Smooth muscle cell (in vitro differentiated cells): ENCODE results near the gene DLG2. TPM values are rescaled to one million over a fixed set of nuclear protein-coding genes. Genes with fewer than 3 reads are reported as not detected.

ENCODE experiments used
- DNase-seq: peaks from one replicate; lab custom pipeline; 2025; ENCODE audit not compliant: unreplicated experiment; lab: John Stamatoyannopoulos, UW
- H2AFZ ChIP-seq: fragments of 200-600 bp; sonication (generic); 2 replicates; pipeline ENCODE4 v1.6.0; 2016; ENCODE audit warnings: antibody characterized with exemption, low read depth, mild to moderate bottlenecking
- H3F3A ChIP-seq: fragments of 200-600 bp; sonication (generic); 2 replicates; pipeline ENCODE4 v1.6.0; 2017; ENCODE audit warnings: antibody characterized with exemption, low read depth
- H3K27ac ChIP-seq: fragments of 200-600 bp; sonication (generic); 2 replicates; pipeline ENCODE4 v1.5.1; 2016; ENCODE audit warnings: low read depth, mild to moderate bottlenecking
- H3K27me3 ChIP-seq: fragments of 200-600 bp; sonication (generic); 2 replicates; pipeline ENCODE4 v1.6.1; 2016; ENCODE audit warnings: low read depth, mild to moderate bottlenecking
- H3K36me3 ChIP-seq: fragments of 200-600 bp; sonication (generic); 2 replicates; pipeline ENCODE4 v1.5.1; 2016; ENCODE audit warnings: low read depth
- H3K4me1 ChIP-seq: fragments of 200-600 bp; sonication (generic); 2 replicates; pipeline ENCODE4 v1.5.1; 2016; ENCODE audit warnings: low read depth
- H3K4me2 ChIP-seq: fragments of 200-600 bp; sonication (generic); 2 replicates; pipeline ENCODE4 v1.6.0; 2016; ENCODE audit warnings: mild to moderate bottlenecking
- H3K4me3 ChIP-seq: fragments of 200-600 bp; sonication (generic); 2 replicates; pipeline ENCODE4 v1.5.1; 2016; ENCODE audit warnings: mild to moderate bottlenecking
- H3K79me2 ChIP-seq: fragments of 200-600 bp; sonication (generic); 2 replicates; pipeline ENCODE4 v1.6.0; 2016; ENCODE audit warnings: low read depth, mild to moderate bottlenecking
- H3K9ac ChIP-seq: fragments of 200-600 bp; sonication (generic); 2 replicates; pipeline ENCODE4 v1.6.0; 2016; ENCODE audit warnings: low read depth
- H3K9me3 ChIP-seq: fragments of 200-600 bp; sonication (generic); replicated peaks from 2 replicates; pipeline ENCODE4 v1.5.1; 2016; ENCODE audit warnings: low read depth
- H4K20me1 ChIP-seq: fragments of 200-600 bp; sonication (generic); 2 replicates; pipeline ENCODE4 v1.6.0; 2016; ENCODE audit warnings: low read depth
- WGBS: methylation state at CpG from one replicate; pipeline ENCODE4 v1.1.7; 2016; ENCODE audit warnings: low lambda C conversion rate; 5-methylcytosine and 5-hydroxymethylcytosine counted together
- polyA plus RNA-seq: library from polyadenylated mRNA; unstranded; fragments of >200 nt; fragmentation: Nextera tagmentation; extraction: Ambion mirVana; gene quantifications from 2 replicates; pipeline ENCODE4 v1.2.1, GENCODE V29; 2016
- total RNA-seq: library from RNA; depleted of rRNA; stranded (reverse); fragments of >200 nt; gene quantifications from 2 replicates; pipeline ENCODE4 v1.2.3, GENCODE V29; 2014
- TF ChIP-seq, protein P1 (sequence below): fragments of 200-600 bp; sonication (generic); IDR thresholded peaks from 2 replicates; pipeline ENCODE4 v1.5.1; 2017; ENCODE audit warnings: borderline replicate concordance, mild to moderate bottlenecking, antibody characterized with exemption; ENCODE audit not compliant: insufficient read depth, poor library complexity, severe bottlenecking

The DLG2 gene
- total and polyA plus RNA-seq, 2 experiments from 2014 or later = 0.74 to 1.1 TPM

- TF ChIP-seq, protein P1, sequence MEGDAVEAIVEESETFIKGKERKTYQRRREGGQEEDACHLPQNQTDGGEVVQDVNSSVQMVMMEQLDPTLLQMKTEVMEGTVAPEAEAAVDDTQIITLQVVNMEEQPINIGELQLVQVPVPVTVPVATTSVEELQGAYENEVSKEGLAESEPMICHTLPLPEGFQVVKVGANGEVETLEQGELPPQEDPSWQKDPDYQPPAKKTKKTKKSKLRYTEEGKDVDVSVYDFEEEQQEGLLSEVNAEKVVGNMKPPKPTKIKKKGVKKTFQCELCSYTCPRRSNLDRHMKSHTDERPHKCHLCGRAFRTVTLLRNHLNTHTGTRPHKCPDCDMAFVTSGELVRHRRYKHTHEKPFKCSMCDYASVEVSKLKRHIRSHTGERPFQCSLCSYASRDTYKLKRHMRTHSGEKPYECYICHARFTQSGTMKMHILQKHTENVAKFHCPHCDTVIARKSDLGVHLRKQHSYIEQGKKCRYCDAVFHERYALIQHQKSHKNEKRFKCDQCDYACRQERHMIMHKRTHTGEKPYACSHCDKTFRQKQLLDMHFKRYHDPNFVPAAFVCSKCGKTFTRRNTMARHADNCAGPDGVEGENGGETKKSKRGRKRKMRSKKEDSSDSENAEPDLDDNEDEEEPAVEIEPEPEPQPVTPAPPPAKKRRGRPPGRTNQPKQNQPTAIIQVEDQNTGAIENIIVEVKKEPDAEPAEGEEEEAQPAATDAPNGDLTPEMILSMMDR = no peak
- no peak overlapping the region for H3K27ac ChIP-seq
- H3K4me2 ChIP-seq = no peak overlapping the region
- no peak overlapping the region for H3K9ac ChIP-seq
- H3K36me3 ChIP-seq = no peaks in the 10 kb centered on the region
- H3K27me3 ChIP-seq = no peaks in the 10 kb centered on the region
- no peaks in the 10 kb centered on the region for H3K9me3 ChIP-seq
- no peak for DNase-seq
- no peaks in the 10 kb centered on the region for H3F3A ChIP-seq
- H3K4me3 ChIP-seq = no peak overlapping the region
- no peaks in the 10 kb centered on the region for H3K4me1 ChIP-seq
- no peaks in the 10 kb centered on the region for H3K79me2 ChIP-seq
- H2AFZ ChIP-seq = no peak overlapping the region
- no peaks in the 10 kb centered on the region for H4K20me1 ChIP-seq
- WGBS = 93% methylated on average over 4 of the region's 4 CpGs
Observed at GRCh38 chr11:83766932-83767331, 1860.2 kb downstream of the DLG2 start.

- WGBS = 69% methylated on average over 2 of the region's 2 CpGs
- no peak for DNase-seq
- Histone ChIP-seq H3K27ac (no peak overlapping the region), H3K4me3 (no peak overlapping the region), H3K36me3 (no peaks in the 10 kb centered on the region), H2AFZ (no peak overlapping the region), H3K79me2 (no peaks in the 10 kb centered on the region), H3K4me1 (no peaks in the 10 kb centered on the region), H3K4me2 (no peak overlapping the region), H3F3A (no peaks in the 10 kb centered on the region), H3K9ac (no peak overlapping the region), H3K9me3 (no peaks in the 10 kb centered on the region), H3K27me3 (no peaks in the 10 kb centered on the region), H4K20me1 (no peaks in the 10 kb centered on the region)
- TF ChIP-seq, protein P1 = no peak
Observed at GRCh38 chr11:83764643-83765042, 1862.5 kb downstream of the DLG2 start.

GRCh38 chr11:83760932-83761331, 1866.2 kb downstream of the DLG2 start:
- Histone ChIP-seq H3K79me2 (no peaks in the 10 kb centered on the region), H3K27ac (no peak overlapping the region), H3K9ac (no peak overlapping the region), H3K9me3 (no peaks in the 10 kb centered on the region), H3K36me3 (no peaks in the 10 kb centered on the region), H2AFZ (no peak overlapping the region), H4K20me1 (no peaks in the 10 kb centered on the region), H3K27me3 (no peaks in the 10 kb centered on the region), H3K4me3 (no peak overlapping the region), H3K4me1 (no peaks in the 10 kb centered on the region), H3K4me2 (no peak overlapping the region), H3F3A (no peaks in the 10 kb centered on the region)
- 83% methylated on average over 1 of the region's 1 CpG for WGBS
- TF ChIP-seq, protein P1 = no peak
- DNase-seq = no peak

- Histone ChIP-seq H3K4me1 (no peaks in the 10 kb centered on the region), H3K27ac (no peak overlapping the region), H3K27me3 (no peaks in the 10 kb centered on the region), H3K4me2 (no peak overlapping the region), H3K4me3 (no peak overlapping the region), H3K9ac (no peak overlapping the region), H3K9me3 (no peaks in the 10 kb centered on the region), H2AFZ (no peak overlapping the region), H4K20me1 (no peaks in the 10 kb centered on the region), H3K79me2 (no peaks in the 10 kb centered on the region), H3K36me3 (no peaks in the 10 kb centered on the region), H3F3A (no peaks in the 10 kb centered on the region)
- DNase-seq = no peak
- TF ChIP-seq, protein P1 = no peak
- 67% methylated on average over 4 of the region's 4 CpGs for WGBS
Observed at GRCh38 chr11:83759148-83759547, 1868.0 kb downstream of the DLG2 start.
